GM21825 (cell line): ENCODE data around the gene PILRB.
A peak's percentile ranks its signal among the peaks of the same experiment; 100 is the strongest.

Experiments used
- ATAC-seq: cut with Tn5 transposase; IDR thresholded peaks from one replicate; pipeline ENCODE4 v1.9.1; 2021; ENCODE audit warnings: mild to moderate bottlenecking, moderate library complexity; ENCODE audit not compliant: unreplicated experiment

The PILRB gene

DNA sequence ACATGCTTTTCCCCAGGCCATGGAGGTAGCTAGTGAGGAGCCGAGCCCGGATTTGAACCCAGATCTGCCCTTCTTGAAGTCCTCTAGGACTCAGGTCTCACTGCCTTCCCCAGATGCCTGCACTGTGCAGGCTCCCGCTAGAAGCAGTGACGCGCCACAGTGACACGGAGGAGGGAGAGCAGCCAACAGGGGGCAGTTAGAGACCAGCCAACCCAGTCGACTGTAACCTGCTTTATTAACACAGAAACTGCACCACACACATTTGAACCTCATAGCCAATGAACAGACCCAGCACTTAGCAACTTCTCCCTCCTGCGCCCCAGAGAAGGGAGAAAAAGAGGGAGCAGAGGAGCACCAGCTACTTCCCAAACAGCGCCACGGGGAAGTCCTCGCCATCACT is 42.7 kb downstream of the PILRB start:
- no peak for ATAC-seq

DNA sequence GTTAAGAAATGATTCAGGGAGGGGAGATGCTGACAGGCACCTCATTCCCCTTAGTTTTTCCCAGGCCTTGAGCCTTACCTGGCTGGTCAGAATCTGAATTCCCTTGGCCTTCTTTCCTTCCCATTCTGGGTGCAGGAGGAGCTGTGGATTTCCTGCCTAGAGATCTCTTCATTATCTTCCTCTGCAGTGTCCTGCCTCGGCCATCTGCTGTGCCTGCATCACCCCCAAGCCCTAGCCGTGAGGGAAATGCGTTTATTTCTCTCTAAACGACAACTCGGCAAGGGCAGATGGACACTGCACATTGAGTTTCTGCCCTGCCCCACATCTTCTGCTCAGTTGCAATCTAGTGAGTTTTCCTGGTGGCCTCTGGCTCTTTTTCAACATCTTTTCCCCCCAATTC is 43.9 kb downstream of the PILRB start:
- no peak for ATAC-seq

DNA sequence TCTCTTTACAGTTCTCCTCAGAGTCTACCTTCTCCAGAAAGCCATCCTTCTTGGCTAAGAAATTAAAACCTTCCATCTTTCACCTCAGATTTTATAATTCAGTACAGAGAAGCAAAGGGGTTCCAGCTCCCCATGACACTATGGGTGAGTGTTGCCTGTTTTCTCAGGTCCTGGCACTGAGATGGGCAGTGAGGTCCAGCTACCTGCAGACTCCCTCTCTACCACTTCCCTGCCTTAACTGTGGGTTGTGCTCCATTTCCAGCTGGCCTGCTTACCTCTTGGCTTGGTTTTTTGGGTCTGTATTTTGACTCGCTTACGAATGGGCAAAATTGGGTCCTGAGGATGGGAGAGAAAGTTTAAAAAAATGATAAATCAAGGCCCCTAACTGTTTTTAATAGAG is 44.3 kb downstream of the PILRB start:
- ATAC-seq = no peak

DNA sequence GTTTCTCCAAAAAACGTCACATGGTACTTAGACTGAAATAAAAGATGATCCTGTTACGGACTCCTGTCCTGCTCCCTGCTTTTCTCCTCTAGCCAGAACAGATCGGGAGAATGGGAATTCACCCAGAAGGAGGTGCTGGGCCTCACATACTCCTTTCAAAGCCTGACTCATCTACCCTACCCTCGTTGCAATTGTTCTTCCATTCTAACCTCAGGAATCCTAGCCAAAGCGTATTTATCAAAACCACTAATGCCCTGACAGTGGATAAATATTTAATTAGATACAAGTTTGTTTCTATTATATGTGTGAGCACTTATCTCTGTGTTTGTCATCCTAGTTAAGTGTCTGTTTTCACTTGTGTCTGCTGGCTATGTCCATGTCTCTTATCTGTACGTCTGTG is 48.9 kb downstream of the PILRB start:
- ATAC-seq = no peak

DNA sequence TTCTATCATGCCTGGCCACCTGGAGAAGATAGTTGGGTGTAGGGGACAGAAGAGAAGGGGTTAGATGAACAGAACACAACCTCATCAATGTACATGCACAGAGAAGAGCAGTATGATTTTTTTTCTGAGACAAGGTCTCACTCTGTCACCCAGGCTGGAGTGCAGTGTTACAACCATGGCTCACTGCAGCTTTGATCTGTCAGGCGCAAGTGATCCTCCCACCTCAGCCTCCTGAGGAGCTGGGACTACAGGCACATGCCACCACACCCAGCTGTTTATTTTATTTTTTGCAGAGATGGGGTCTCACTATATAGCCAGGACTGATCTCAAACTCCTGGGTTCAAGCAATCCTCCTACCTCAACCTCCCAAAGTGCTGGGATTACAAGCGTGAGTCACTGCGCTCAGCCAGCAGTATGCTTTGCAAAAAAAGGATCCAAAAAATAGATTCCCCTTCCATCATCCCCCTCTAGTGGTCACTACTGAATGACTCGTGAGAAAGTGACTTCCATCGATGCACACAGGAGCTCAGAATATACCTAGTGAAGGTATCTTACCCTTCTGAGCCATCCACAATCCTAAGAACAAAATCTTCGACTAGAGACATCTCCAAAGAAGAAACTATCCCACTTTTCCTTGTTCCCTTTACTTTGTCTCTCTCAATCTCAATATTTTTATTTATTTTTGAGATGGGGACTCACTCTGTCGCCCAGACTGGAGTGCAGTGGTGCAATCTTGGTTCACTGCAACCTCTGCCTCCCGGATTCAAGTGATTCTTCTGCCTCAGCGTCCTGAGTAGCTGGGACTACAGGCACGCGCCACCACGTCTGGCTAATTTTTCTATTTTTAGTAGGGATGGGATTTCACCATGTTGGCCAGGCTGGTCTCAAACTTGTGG is 49.6 kb downstream of the PILRB start:
- peak; percentile 61 for ATAC-seq

DNA sequence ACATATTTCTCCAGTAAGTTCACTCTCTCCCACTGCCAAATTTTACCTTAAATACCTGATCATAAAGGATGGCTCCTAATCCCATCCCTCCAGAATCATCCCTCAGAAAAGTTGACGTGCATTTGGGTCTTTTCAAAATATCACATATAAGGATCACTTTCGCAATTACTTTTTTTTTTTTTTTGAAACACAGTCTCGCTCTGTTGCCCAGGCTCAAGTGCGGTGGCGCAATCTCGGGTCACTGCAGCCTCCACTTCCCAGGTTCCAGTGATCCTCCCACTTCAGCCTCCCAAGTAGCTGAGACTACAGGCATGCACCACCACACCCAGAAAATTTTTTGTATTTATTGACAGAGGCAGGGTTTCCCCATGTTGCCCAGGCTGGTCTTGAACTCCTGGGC is 53.2 kb downstream of the PILRB start:
- ATAC-seq = no peak

DNA sequence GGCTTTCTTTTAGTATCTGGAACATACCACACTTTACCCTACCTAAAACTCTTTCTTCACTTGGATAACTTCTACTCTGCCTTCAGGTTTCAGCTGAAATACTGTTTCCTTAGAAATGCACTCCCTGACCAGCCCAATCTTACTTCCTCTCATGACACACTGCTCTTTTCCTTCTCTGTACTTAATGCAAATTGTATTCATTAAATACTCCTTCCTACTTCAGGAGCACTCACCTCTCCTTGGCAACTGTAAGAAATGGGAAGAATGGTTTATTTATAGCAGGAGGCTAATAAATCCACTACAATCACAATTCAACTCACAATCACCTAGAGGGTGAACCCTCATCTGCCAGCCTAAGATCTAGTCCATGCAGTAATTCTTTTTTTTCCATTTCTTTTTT is 55.4 kb downstream of the PILRB start:
- ATAC-seq = no peak

DNA sequence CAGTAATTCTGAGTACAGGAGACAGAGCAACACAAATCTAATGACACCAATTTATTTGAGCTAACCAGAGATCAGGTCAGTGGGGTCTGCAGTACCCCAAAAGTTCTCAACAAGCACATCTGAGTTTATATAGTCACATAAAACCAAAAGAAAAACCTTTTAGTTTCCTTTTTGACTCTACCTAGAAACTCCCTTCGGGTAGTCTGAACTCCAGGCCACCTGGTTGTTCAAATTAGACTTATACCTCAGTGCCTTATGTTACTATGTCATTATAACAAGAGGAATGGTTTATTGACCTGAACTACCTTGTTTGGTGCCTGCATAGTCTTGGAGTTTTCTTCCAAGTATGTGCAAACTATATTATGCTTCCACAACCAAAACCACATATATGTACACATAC is 56.0 kb downstream of the PILRB start:
- no peak for ATAC-seq

DNA sequence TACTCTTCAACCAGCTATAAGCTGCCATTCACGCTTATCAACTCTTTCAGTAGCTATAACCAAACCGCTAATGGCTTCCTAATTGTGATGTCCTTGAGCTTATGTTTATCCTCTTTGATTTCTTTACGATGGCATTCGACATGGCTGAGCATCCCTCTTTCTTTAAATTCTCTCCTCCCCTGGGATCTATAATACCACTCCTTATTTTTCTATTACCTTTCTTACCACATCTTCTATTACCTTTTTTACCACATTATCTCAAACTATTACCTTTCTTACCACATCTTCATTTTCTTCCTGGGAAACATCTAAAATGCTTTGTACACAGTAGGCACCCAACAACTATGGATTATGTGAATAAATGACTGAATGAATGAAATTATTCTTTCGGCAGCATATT is 57.5 kb downstream of the PILRB start:
- no peak for ATAC-seq
